M059J (cell line): Measurements from ENCODE around the gene SIK1. TPM values are rescaled to one million over a fixed set of nuclear protein-coding genes. Genes with fewer than 3 reads are reported as not detected.
"Not testable (repeated sequence)": the region's sequence is repeated elsewhere in the genome, so short reads cannot be mapped to it uniquely, and the experiment has no call there.

ENCODE experiments used
- DNase-seq: peaks from one replicate; pipeline ENCODE4 v3.0.0-alpha.2; 2012; ENCODE audit warnings: low read depth
- total RNA-seq: library from RNA; depleted of rRNA; stranded (reverse); fragments of >200 nt; shearing (Covaris generic); gene quantifications from 2 replicates; pipeline ENCODE4 v1.2.3, GENCODE V29; 2014; rRNA removed

SIK1 gene
- 1.2 and 3.6 TPM in 2 replicates for total RNA-seq

DNA sequence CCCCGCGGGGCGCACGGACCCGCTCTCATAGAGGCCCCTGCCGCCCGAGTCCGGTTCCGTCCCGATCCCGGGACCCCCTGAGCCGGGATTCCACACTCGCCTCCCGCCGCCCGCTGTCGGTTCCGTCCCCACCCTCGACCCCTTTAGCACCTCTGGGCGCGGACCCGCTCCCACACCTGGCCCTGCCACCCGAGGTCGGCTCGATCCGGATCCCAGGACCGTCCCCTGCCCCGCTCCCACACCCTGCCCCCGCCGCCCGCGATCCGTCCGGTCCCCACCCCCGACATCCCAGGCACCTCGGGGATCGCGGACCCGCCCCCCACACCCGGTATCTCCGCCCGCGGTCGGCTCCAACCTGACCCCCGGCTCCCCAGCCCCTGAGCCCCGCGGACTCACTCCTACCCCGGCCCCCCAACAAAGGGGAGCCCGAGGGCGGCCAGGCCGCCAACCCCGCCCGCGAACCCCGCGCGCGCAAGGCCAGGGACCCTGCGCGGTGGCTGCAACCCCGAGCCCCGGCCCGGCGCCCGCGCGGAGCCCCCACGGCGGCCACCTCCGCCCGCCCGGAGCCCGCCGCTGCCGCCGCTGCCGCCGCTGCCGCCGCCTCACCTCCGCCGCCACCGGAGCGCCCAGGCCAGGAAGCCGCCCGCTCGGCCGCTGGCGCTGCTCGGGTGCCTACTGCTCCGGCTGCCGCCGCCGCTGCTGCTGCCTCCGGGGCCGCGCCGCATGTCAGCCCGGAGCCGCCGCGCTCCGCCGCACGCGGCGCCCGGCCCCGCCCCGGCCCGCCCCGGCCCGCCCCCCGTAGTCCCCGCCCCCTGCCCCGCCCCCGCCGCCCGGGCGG lies at the start of gene SIK1:
TSS of gene SIK1 (minus strand) at position 728 of the 838 bp plus-strand sequence. CDS start 953 bp downstream, outside the sequence.
- not testable (repeated sequence) for DNase-seq

DNA sequence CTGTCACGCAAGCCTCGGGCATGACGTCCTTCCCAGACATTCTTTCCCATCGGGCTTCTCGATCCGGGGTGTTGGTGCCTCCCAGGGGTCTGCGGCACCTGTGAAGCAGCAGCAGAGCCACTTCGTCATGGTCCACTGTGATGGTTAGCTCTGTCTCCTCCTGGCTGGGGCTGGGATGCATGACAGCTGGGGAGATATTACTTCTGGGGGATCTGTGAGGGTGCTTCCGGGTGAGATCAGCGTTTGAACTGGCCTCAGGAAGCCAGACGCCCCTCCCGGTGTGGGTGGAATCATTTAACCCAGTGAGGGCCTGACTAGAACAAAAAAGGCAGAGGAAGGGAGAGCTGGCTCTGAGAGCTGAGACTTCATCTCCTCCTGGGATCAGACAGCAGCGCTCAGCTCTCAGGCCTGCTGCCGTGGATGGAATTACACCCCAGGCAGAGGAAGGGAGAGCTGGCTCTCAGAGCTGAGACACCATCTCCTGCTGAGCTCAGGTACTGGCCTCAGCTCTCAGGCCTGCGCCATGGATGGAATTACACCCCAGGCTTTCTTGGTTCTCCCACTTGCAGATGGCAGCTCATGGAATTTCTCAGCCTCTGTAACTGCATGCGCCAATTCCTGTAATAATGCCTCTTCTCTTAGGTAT lies 44.8 kb upstream of the SIK1 start:
- DNase-seq, result not testable (repeated sequence)

DNA sequence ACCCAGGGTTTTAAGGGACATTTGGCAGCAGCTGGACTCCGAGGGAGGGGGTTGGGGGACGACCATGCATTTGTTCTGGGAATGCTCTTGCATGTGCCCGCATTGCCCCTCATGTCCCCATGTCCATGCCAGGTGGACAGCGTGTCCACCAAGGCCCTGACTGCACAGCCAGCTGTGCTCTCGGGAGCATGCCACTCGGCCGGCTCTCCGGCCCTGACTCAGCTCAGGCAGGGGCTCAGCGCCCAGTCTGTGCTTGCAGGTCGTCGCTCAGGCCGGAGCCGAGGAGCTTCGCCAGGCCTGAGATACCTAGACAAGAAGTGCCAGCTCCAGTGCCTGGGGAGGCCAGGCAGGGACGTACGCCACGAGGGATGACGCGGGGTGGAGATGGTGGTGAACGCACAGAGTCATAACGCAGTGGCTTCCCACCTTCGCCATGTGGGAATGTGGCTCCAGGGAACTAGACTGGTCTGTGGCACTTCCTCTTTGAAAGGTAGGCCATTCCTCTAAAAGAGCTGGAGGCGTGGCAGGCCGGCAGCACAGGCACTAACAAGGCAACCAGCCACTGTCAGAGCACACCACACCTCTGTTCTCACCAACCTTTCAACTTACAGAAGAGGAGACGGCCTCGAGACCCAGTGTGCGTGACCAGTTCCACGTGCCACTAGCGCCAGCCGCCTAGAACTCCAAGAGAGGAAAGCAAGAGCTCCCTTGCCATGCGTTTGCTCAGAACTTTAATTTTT lies 43.0 kb upstream of the SIK1 start:
- DNase-seq, result not testable (repeated sequence)

DNA sequence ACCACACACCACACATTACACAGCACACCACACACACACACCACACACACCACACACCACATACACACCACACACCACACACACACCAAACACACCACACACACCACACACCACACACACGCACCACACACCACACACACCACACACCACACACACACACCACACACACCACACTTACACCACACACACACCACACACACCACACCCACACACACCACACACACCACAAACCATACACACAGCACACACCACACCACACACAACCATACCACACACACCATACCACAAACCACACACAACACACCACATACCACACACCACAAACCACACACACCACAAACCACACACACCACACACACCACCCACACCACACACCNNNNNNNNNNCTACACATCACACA lies 40.9 kb upstream of the SIK1 start:
- DNase-seq, result no peak

DNA sequence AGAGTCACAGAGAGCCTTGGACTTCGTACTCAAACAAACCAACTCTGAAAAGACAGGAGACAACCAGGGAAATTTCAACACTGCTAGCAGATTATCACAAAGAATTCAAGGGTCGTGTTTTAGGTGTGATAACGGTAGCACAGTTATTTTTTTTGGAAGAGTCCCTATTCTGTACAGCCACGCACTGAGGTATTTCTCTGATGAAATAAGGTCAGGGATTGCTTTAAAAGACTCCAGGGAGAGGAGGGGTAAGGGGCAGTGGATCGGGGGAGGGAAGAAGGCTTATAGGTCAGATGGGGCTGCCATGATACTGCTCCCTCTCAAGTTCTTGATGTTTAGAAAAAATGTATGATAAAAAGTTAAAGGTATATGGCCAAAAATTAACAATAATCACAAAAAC lies 38.2 kb upstream of the SIK1 start:
- DNase-seq, result not testable (repeated sequence)

DNA sequence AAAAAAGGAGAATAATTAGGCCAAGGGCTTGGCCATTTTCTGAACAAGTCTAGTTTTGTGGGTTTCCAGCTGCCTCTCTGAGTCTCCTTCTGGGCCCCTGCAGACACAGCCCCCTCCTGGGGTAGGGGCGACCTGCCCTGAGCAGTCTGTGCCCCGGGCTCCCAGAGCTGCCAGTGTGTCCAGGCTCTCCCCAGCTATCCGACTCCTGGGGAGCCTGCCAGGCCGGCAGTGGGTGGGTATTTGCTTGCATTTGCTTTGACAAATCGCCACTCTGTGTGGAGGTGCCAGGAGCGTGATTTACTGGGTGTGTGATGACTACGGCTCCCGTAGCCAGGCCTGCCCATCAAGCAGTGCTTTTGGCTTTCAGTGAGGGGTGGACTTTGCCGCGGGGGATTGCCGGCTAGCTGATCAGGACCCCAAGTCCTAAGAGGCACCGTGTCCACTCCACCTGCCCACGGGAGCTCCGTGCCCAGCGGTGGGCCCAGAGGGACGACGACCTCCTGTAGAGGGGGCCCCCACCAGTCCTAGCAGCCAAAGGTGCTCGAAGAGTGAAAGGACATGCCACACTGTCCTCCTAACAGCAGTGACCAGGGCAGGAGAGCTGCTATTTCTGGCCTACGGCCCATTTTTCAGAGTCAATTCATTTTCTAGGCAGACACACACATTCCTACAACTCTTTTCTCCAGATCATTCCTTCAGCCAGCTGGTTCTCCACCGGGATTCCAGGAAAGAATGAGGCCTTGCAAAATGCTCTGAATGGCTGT lies 36.7 kb upstream of the SIK1 start:
- not testable (repeated sequence) for DNase-seq

DNA sequence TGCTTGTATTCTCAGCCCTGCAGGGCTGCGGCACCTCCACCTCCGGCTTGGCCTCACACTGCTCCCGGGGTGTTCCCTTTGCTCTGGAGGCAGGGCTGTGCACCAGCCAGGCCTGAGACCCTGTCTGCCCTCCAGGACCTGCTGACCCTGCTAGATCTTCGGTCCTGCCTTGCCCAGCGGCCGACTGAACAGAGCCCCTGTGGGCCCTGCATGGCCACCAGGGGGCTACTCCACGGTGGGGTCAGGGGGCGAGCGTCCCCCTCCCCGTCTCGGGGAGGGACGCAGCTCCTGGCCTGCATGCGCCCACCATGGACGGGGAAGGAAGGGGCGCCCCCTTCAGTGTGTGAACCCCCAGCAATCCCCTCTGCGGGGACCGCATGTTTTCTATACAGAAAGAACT lies 36.0 kb upstream of the SIK1 start:
- DNase-seq, result not testable (repeated sequence)

DNA sequence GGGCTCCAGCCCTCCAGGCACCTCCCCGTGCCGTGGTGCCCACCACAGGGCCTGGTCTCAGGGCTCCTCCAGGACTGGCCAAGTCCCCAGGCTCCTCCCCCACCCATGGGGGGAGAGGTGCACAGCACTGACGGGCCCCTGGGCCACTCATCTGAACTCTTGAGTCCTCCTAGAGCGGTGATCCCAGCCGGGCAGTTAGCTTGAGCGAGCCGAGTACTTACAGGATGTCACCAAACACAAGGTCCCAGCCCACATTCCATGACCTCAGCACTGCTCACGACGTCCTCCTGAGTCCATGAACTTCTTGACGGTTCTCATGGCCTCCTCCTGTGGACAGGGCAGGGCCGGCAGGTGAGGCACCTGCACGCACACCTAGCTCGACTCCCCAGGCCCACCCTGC lies 33.5 kb upstream of the SIK1 start:
- not testable (repeated sequence) for DNase-seq

DNA sequence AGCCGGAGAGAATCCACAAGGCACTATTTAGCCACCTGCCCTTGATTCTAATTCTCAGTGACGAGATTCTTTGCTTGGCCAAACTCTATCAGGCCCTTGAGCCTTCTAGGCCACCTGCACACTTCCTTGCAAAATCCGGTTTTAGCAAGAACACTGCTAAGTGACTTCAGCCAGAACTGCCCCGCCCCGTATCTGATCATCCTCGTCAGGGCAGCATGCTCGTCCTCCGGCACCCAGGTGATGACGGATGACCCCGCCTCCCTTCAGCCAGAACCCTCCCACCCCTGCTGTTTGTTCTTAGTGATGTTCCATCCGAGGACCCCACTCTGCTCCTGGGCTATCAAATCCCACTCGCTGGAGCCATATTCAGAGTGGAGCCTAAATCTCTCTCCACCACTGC lies 32.1 kb upstream of the SIK1 start:
- not testable (repeated sequence) for DNase-seq

DNA sequence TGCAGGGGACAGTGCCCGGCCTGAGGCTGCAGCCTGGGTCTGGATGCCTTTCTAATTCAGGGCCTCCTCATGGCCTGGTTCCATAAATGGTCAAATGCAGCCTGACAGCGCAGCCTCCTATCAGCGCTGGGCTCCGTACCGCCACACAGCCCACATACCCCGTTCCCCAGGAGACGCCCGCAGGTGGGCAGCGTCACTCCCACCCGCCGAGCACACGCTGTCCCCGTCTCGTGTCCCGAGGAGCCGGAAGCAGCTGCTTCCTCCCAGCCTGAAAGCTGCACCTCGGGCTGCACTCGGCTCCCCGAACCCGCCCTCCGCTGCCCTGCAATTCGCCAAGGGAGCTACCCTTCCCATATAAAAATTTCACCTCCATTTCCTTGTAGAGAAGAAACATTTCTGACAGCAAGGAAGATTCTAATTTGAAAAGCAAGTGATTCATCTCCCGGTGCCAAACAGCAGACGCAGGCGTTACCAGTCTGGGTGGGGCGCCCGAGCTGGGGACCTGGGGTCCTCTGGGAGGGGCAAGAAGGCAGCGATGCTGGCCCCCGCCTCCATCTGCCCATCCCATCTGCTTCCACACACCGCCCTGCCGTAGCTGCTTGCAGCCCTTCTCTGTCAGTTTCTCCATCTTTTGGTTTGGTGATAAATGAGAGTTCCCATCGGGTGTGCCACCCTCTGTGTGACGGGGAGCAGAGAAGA lies 29.8 kb upstream of the SIK1 start:
- DNase-seq, result not testable (repeated sequence)

DNA sequence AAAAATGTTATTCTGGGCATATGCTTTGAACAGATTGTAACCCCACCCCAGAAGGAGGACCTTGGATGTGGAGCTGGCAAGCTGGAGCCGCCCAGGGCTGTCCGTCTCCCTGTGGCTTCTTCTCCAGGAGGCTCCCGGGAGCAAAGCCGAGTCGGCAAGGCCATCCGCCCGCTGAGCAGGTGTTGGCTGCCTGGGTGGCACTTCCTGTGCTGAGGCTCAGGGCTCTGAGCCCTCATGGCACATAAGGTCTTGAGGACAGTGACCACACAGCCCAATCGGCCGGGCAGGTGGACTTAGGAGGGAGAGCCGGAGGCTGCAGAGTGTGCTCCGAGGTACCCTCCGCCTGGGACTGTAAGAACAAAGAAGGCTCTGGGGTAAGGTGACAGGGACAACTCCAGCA lies 28.8 kb upstream of the SIK1 start:
- DNase-seq, result not testable (repeated sequence)

DNA sequence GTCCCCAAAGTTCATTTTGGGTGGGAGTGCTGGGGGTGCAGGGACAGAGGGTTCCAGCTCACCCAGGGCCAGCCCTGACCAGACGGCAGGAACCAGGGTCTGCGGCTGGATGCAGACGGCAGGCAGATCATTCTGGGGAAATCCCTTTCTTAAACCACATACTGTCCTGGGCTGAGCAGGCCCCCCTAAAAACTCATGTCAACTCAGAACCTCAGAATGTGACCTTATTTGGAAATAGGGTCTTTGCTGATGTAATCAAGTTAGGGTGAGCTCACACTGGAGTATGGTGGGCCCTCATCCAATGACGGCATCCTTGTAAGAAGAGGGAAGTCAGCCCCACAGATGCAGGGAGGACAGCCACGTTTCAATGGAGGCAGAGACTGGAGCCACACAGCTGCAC lies 27.2 kb upstream of the SIK1 start:
- DNase-seq, result not testable (repeated sequence)

DNA sequence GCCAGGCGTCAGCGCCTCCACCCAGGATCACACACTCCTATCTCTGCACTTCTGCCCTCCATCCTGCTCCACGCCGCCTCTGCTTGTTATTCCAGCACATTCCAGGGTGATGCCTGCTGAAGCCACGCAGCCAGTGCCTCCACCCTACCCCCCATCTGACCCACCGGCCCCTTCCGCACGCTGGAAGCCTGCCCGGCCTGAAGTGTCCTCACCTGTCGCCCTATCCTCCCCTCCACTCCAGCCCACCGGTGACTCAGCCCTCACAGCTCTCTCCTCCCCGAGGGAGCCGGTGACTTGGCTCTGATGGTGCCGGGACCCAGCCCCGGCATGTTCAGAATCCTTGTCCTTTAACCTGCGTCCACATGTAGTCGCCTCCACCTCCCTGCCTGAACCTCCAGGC lies 24.9 kb upstream of the SIK1 start:
- DNase-seq, result not testable (repeated sequence)

DNA sequence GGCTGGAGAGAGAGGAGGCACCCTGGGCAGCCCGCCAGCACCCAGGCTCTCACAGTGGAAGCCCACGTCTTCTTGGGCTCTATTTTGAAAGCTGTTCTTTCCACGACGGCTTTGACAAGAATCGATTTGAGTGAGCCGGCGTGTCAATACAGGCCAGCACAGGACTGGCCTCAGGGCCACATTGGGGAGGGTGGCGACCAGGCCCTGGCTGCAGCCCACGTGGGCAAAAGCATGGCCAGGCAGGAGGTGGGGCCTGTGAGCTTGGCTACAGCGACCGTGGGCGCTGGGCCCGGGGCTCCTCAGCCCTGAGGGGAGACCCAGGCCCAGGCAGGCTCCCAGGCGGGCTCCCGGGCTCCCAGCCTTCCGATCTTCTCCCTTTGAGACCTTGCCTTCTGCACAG lies 23.4 kb upstream of the SIK1 start:
- not testable (repeated sequence) for DNase-seq

DNA sequence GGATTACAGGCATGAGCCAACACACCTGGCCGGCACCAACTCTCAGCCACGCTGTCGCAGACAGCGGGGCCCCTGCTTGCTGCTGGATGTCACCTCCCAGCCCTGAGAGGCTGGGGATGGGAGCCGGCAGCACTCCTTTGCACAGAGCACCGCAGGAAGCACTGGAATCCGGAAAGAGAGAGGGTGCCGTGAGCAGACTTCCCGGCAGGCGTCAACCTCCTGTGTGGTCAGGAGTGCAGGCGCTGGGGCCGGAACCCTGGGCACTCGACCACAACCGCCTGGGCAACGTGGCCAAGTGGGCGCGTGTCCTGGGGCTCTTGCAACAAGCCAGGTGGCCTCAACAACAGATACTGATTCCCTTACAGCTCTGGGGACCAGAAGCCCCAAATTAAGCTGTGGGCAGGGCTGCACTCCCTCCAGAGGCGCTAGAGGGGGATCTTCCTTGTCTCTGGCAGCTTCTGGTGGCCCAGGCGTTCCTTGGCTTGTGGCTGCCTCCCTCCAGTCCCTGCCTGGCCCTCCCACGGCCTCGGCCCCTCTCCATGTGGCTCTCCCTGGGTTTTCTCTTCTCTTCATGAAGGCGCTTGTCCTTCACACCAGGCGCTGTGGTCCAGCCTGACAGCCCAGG lies 20.5 kb upstream of the SIK1 start:
- not testable (repeated sequence) for DNase-seq

DNA sequence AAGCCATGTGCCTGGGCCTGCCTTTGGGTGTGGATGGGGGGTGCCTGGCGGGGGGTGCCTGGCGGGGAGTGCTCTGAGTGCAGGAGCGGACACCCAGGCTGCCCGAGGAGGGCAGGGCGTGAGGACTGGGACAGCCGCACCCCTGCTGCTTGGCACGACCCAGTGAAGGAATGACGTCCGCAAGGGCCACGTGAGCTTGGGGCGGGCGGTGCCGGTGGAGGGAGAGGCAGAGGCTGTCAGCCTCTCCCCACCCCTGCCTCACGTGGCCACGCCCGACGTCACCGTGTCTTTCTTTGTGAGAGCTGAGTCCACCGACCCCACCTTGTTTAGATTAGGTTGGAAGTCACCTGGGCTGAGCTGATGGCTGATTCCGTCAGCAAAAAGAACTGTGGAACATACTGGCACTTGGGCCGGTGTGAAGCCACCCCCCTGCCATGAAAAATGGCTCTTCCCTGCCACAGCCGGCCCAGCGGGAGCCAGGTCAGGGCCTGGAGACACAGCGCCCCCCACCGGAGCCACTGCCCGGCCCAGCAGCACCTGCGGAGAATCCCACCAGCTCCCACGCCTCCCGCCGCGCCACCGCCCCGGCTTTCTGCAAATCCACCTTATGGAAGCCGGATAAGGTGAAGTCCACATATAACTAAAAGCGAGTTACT lies 19.5 kb upstream of the SIK1 start:
- DNase-seq, result not testable (repeated sequence)

DNA sequence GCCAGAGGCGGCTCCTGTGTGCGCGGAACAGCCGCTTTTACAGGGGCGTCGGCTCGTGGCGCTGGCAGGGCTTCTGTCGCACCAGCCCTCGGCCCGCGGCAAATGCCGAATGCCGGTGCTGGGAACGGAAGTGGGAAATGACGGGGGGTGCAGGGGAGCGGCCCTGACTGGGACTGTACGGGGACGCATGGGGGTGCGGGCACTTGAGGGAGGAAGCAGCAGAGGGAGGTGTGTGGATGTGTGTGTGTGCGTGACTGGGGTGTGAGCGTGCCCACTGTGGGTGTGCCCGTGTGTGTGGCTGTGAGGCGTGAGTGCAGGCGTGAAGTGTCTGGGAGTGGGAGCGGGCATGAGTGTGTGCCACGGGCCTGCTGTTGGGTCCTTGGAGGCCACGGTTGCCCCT lies 17.6 kb upstream of the SIK1 start:
- DNase-seq, result not testable (repeated sequence)

DNA sequence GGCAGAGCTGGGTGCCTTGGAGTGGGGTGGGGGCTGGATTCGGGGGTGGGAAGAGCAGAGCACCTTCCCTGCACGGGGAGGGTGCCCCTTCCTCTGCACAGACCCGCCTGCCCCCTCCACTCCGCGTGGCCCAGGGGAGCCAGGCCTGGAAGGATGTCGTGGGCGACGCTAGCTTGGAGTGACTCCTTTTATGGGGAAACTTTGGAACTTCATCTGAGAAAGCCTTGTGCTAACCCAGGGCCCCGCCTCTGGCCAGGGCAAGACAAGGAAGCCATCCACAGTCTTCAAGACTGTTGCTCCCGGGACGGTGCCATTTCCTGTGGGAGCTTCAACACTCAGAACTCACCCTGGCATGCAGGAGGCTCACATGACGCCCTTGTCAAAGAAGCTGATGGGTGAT lies 15.6 kb upstream of the SIK1 start:
- DNase-seq, result not testable (repeated sequence)

DNA sequence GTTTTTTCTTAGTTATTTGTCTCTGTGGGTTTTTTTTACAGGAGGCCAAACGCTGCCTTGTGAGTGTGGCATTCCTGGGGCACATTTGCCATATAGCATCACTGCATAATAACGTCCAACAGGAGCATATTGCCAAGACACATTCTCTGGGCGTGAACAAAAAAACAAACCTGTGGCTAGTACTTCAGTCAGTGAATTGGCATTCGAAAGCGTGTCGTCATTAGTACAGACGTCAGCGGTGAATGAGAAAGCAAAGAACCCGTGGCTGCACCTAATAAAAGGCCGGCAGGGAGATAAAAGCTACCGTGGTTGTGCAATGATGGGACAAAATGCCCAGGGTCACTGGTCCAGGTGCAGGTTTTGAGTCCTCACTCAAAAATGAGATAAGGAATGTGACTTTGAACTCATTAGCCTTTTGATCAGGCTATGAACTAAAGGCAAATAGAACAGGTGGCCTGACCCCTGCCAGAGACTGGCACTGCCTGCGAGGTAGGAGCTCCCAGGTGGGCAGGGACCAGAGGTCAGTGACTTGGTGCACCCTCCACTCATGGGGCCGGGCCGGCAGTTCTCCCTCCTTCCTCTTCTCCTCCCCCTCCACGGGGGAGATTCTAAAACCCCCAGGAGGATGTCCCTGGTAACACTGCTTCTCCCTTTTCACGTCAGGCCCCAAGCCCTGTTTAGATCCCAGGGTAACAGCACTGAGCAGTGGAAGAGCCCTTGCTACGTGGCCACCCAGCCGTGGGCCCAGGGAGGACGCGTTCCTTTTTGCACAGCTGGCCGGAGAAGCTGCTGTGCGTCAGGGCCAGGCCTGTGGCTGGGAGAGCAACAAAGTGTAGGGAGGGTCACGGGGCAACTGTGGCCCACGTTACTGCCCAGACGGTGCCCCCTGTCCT lies 14.2 kb upstream of the SIK1 start:
- not testable (repeated sequence) for DNase-seq
